ENCODE results near the gene SLC14A1.

The SLC14A1 gene

DNA sequence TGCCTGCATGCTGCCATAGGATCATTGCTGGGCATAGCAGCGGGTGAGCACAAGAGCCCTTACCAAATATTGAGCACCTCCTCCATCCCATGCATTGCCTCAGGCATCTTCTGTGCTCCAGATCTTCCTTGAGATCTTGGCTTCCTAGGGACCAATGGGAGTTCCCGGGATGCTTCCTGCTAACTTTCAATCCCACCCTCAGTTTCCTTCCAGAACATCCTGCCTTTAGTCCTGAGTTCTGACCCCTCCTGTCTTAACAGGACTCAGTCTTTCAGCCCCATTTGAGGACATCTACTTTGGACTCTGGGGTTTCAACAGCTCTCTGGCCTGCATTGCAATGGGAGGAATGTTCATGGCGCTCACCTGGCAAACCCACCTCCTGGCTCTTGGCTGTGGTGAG lies 15.3 kb downstream of the SLC14A1 start:
- Histone ChIP-seq H3K36me3 (replicated peaks in 1 of 2; ENCODE audit: control insufficient read depth in 2 of 2, insufficient read depth in 2 of 2, low read length in 2 of 2) (no peaks in the 10 kb centered on the region), H3K79me1 (ENCODE audit: low read depth, low read length) (no peaks in the 10 kb centered on the region), H3K27ac (replicated peaks; ENCODE audit: low read length) (no peak overlapping the region), H2BK5ac (ENCODE audit: low read length) (no peak overlapping the region), H3K18ac (ENCODE audit: low read length) (no peak overlapping the region), H3K14ac (ENCODE audit: low read length) (no peak overlapping the region), H3K4me2 (ENCODE audit: insufficient read depth, low read length, poor library complexity, severe bottlenecking) (no peak overlapping the region), H3K4me3 (ENCODE audit: low read length in 2 of 2) (no peak overlapping the region), H2BK120ac (ENCODE audit: low read depth, low read length) (no peak overlapping the region), H3K9me3 (replicated peaks in 1 of 2; ENCODE audit: control insufficient read depth in 2 of 2, insufficient read depth in 1 of 2, low read depth in 1 of 2, low read length in 2 of 2) (no peaks in the 10 kb centered on the region), H2BK15ac (ENCODE audit: low read length) (no peak overlapping the region), H4K8ac (ENCODE audit: low read depth, low read length) (no peak overlapping the region), H2AFZ (ENCODE audit: low read length) (no peak overlapping the region), H3K4ac (ENCODE audit: low read length) (no peak overlapping the region), H2BK12ac (ENCODE audit: low read length) (no peak overlapping the region), H3K9ac (ENCODE audit: low read depth, low read length, poor library complexity) (no peak overlapping the region), H3K23ac (ENCODE audit: low read depth, low read length, poor library complexity) (no peak overlapping the region), H2AK5ac (ENCODE audit: low read depth, low read length) (no peak overlapping the region), H3K4me1 (ENCODE audit: control insufficient read depth in 2 of 2, insufficient read depth in 1 of 2, low read depth in 1 of 2, low read length in 2 of 2) (peaks cover 0 to 1% of the 10 kb centered on the region in 2 donors), H4K91ac (ENCODE audit: low read depth, low read length, poor library complexity) (no peak overlapping the region), H3K27me3 (ENCODE audit: control insufficient read depth in 3 of 3, insufficient read depth in 3 of 3, low read depth in 1 of 3, low read length in 3 of 3) (peaks cover 0 to 26% (median 0%) of the 10 kb centered on the region in 3 experiments)
- no CpG with 5 or more reads among the region's 3 CpGs for WGBS, 2 donors (ENCODE audit: extremely low coverage in 2 of 2, insufficient read length in 2 of 2, insufficient replicate concordance in 1 of 2)
- no peak for DNase-seq (ENCODE audit: low spot score)

DNA sequence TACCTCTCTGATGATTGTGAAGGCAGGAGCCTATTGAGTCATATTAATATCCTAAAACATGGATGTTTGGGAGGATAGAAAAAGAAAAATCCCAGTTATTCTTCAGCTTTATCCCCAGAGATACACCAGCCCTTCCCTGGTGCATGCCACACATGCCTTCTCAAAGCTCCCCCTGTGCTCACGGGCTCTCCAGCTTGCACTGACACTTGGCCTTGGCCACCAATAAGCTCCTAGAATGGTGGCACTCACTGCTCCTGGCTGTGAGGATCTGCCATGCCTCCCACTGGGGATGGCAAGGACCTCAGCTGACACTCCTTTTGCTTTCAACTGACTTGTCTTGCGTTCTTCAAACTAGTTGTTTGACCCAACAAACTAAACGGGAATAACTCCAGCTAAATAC lies 15.9 kb downstream of the SLC14A1 start:
- H3K27ac ChIP-seq (replicated peaks; ENCODE audit: low read length) = no peak overlapping the region
- H4K91ac ChIP-seq (ENCODE audit: low read depth, low read length, poor library complexity) = no peak overlapping the region
- H3K4ac ChIP-seq (ENCODE audit: low read length) = no peak overlapping the region
- no peak overlapping the region for H3K23ac ChIP-seq (ENCODE audit: low read depth, low read length, poor library complexity)
- H2BK15ac ChIP-seq (ENCODE audit: low read length) = no peak overlapping the region
- no peak overlapping the region for H3K4me3 ChIP-seq (ENCODE audit: low read length in 2 of 2)
- no peaks in the 10 kb centered on the region for H3K9me3 ChIP-seq (replicated peaks in 1 of 2; ENCODE audit: control insufficient read depth in 2 of 2, insufficient read depth in 1 of 2, low read depth in 1 of 2, low read length in 2 of 2)
- H3K4me2 ChIP-seq (ENCODE audit: insufficient read depth, low read length, poor library complexity, severe bottlenecking) = no peak overlapping the region
- WGBS, 2 donors (ENCODE audit: extremely low coverage in 2 of 2, insufficient read length in 2 of 2, insufficient replicate concordance in 1 of 2) = no CpG with 5 or more reads among the region's 3 CpGs
- H2BK120ac ChIP-seq (ENCODE audit: low read depth, low read length) = no peak overlapping the region
- H2AK5ac ChIP-seq (ENCODE audit: low read depth, low read length) = no peak overlapping the region
- no peaks in the 10 kb centered on the region for H3K79me1 ChIP-seq (ENCODE audit: low read depth, low read length)
- H4K8ac ChIP-seq (ENCODE audit: low read depth, low read length) = no peak overlapping the region
- H2BK12ac ChIP-seq (ENCODE audit: low read length) = no peak overlapping the region
- H3K14ac ChIP-seq (ENCODE audit: low read length) = no peak overlapping the region
- H2AFZ ChIP-seq (ENCODE audit: low read length) = no peak overlapping the region
- H2BK5ac ChIP-seq (ENCODE audit: low read length) = no peak overlapping the region
- peaks cover 0 to 26% (median 0%) of the 10 kb centered on the region in 3 experiments for H3K27me3 ChIP-seq (ENCODE audit: control insufficient read depth in 3 of 3, insufficient read depth in 3 of 3, low read depth in 1 of 3, low read length in 3 of 3)
- peaks cover 0 to 1% of the 10 kb centered on the region in 2 donors for H3K4me1 ChIP-seq (ENCODE audit: control insufficient read depth in 2 of 2, insufficient read depth in 1 of 2, low read depth in 1 of 2, low read length in 2 of 2)
- DNase-seq (ENCODE audit: low spot score) = no peak
- H3K9ac ChIP-seq (ENCODE audit: low read depth, low read length, poor library complexity) = no peak overlapping the region
- no peak overlapping the region for H3K18ac ChIP-seq (ENCODE audit: low read length)
- H3K36me3 ChIP-seq (replicated peaks in 1 of 2; ENCODE audit: control insufficient read depth in 2 of 2, insufficient read depth in 2 of 2, low read length in 2 of 2) = no peaks in the 10 kb centered on the region

DNA sequence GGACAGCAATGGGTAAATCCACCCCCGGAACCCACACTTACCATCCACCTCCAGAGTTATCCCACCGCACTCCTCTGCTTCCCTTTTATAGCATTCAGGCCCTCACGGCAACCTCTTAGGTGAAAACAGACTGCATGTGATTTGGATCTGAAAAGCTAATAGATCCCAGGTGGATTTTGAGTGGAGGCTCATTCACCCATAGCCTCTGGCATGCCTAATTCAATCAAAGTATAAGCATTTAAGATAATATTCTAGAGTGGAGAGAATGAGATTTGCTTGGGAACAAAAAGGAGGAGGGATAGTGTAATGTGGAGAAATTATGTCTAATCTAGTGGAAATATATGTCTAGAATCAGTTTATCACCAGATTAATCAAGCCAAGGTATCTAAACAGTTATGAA lies 17.1 kb downstream of the SLC14A1 start:
- H2BK15ac ChIP-seq (ENCODE audit: low read length) = no peak overlapping the region
- H2BK12ac ChIP-seq (ENCODE audit: low read length) = no peak overlapping the region
- no peak overlapping the region for H3K18ac ChIP-seq (ENCODE audit: low read length)
- H3K79me1 ChIP-seq (ENCODE audit: low read depth, low read length) = no peaks in the 10 kb centered on the region
- no peak overlapping the region for H3K14ac ChIP-seq (ENCODE audit: low read length)
- no peak overlapping the region for H3K4me2 ChIP-seq (ENCODE audit: insufficient read depth, low read length, poor library complexity, severe bottlenecking)
- H3K27ac ChIP-seq (replicated peaks; ENCODE audit: low read length) = no peak overlapping the region
- DNase-seq (ENCODE audit: low spot score) = no peak
- H3K4me1 ChIP-seq (ENCODE audit: control insufficient read depth in 2 of 2, insufficient read depth in 1 of 2, low read depth in 1 of 2, low read length in 2 of 2) = peaks cover 0 to 1% of the 10 kb centered on the region in 2 donors
- no peak overlapping the region for H2BK120ac ChIP-seq (ENCODE audit: low read depth, low read length)
- H3K9ac ChIP-seq (ENCODE audit: low read depth, low read length, poor library complexity) = no peak overlapping the region
- H3K23ac ChIP-seq (ENCODE audit: low read depth, low read length, poor library complexity) = no peak overlapping the region
- no peaks in the 10 kb centered on the region for H3K9me3 ChIP-seq (replicated peaks in 1 of 2; ENCODE audit: control insufficient read depth in 2 of 2, insufficient read depth in 1 of 2, low read depth in 1 of 2, low read length in 2 of 2)
- no peak overlapping the region for H2BK5ac ChIP-seq (ENCODE audit: low read length)
- H4K91ac ChIP-seq (ENCODE audit: low read depth, low read length, poor library complexity) = no peak overlapping the region
- H3K36me3 ChIP-seq (replicated peaks in 1 of 2; ENCODE audit: control insufficient read depth in 2 of 2, insufficient read depth in 2 of 2, low read length in 2 of 2) = no peaks in the 10 kb centered on the region
- H2AFZ ChIP-seq (ENCODE audit: low read length) = no peak overlapping the region
- no peak overlapping the region for H3K4me3 ChIP-seq (ENCODE audit: low read length in 2 of 2)
- no peak overlapping the region for H2AK5ac ChIP-seq (ENCODE audit: low read depth, low read length)
- peaks cover 0 to 26% (median 0%) of the 10 kb centered on the region in 3 experiments for H3K27me3 ChIP-seq (ENCODE audit: control insufficient read depth in 3 of 3, insufficient read depth in 3 of 3, low read depth in 1 of 3, low read length in 3 of 3)
- no peak overlapping the region for H4K8ac ChIP-seq (ENCODE audit: low read depth, low read length)
- H3K4ac ChIP-seq (ENCODE audit: low read length) = no peak overlapping the region
- no CpG with 5 or more reads among the region's 3 CpGs for WGBS, 2 donors (ENCODE audit: extremely low coverage in 2 of 2, insufficient read length in 2 of 2, insufficient replicate concordance in 1 of 2)

DNA sequence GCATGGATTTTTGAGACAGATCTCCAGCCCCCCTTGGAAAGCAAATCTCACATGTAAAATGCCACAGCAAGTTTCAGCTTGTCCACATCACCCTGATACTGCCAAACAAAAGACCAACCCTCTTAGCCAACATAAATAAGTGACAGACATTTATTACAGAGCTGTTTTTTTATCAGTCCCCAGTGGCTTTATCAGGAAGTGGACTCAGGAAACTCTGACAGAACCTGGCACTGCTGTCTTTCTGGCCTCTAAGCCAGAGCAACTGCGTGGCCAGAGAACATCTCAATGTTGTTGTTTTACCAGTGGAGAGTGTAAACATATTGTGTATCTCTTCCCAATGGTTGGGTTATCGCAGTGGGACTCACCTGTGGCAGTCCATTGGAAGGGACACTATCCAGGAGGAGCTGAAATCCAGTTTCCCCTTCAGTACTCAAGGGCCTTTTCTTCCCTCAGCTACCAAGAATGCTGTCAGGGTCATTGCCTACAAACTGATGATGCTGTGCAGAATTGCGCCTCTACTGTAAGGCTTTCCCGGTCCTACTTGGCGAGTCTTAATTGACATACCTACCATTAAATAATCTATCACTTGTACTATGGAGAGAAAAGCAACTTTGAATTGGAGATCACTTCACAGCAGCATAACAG lies 22.0 kb downstream of the SLC14A1 start:
- Histone ChIP-seq H2BK120ac (ENCODE audit: low read depth, low read length) (no peak overlapping the region), H2AFZ (ENCODE audit: low read length) (no peak overlapping the region), H3K79me1 (ENCODE audit: low read depth, low read length) (no peaks in the 10 kb centered on the region), H3K9ac (ENCODE audit: low read depth, low read length, poor library complexity) (no peak overlapping the region), H2BK12ac (ENCODE audit: low read length) (no peak overlapping the region), H2BK5ac (ENCODE audit: low read length) (no peak overlapping the region), H3K14ac (ENCODE audit: low read length) (no peak overlapping the region), H2AK5ac (ENCODE audit: low read depth, low read length) (no peak overlapping the region), H3K27ac (replicated peaks; ENCODE audit: low read length) (no peak overlapping the region), H3K18ac (ENCODE audit: low read length) (no peak overlapping the region), H3K4me2 (ENCODE audit: insufficient read depth, low read length, poor library complexity, severe bottlenecking) (no peak overlapping the region), H3K23ac (ENCODE audit: low read depth, low read length, poor library complexity) (no peak overlapping the region), H2BK15ac (ENCODE audit: low read length) (no peak overlapping the region), H3K9me3 (replicated peaks in 1 of 2; ENCODE audit: control insufficient read depth in 2 of 2, insufficient read depth in 1 of 2, low read depth in 1 of 2, low read length in 2 of 2) (no peaks in the 10 kb centered on the region), H3K4me3 (ENCODE audit: low read length in 2 of 2) (no peak overlapping the region), H3K36me3 (replicated peaks in 1 of 2; ENCODE audit: control insufficient read depth in 2 of 2, insufficient read depth in 2 of 2, low read length in 2 of 2) (no peaks in the 10 kb centered on the region), H3K4me1 (ENCODE audit: control insufficient read depth in 2 of 2, insufficient read depth in 1 of 2, low read depth in 1 of 2, low read length in 2 of 2) (no peaks in the 10 kb centered on the region), H3K27me3 (ENCODE audit: control insufficient read depth in 3 of 3, insufficient read depth in 3 of 3, low read depth in 1 of 3, low read length in 3 of 3) (peaks cover 0 to 9% (median 0%) of the 10 kb centered on the region in 3 experiments), H3K4ac (ENCODE audit: low read length) (no peak overlapping the region), H4K91ac (ENCODE audit: low read depth, low read length, poor library complexity) (no peak overlapping the region), H4K8ac (ENCODE audit: low read depth, low read length) (no peak overlapping the region)
- WGBS, 2 donors (ENCODE audit: extremely low coverage in 2 of 2, insufficient read length in 2 of 2, insufficient replicate concordance in 1 of 2) = no CpG with 5 or more reads among the region's 5 CpGs
- DNase-seq (ENCODE audit: low spot score) = no peak
